SK-N-SH treated with all-trans-retinoic acid at 6 μM for 48 hours (cell line): ENCODE data around the gene FGFR4.

Experiments
- ATAC-seq: fragments of 200-7000 bp; cut with Tn5 transposase; 3 replicates; pipeline ENCODE4 v1.9.1; 2020; ENCODE audit warnings: mild to moderate bottlenecking, moderate library complexity
- ARNTL ChIP-seq: fragments of 450-650 bp; formaldehyde crosslinking; IDR thresholded peaks from 2 replicates; pipeline ENCODE4 v1.5.0; 2020; ENCODE audit warnings: low read depth, mild to moderate bottlenecking, moderate library complexity, borderline replicate concordance
- BACH2 ChIP-seq: fragments of 250-450 bp; sonication (Bioruptor Pico); IDR thresholded peaks from 2 replicates; pipeline ENCODE4 v1.9.0; 2021; ENCODE audit warnings: mild to moderate bottlenecking, borderline replicate concordance
- CREB5 ChIP-seq: fragments of 250-450 bp; sonication (Bioruptor Pico); IDR thresholded peaks from 2 replicates; pipeline ENCODE4 v1.5.1; 2020; ENCODE audit warnings: low read depth, mild to moderate bottlenecking, moderate library complexity
- CSDC2 ChIP-seq: fragments of 250-450 bp; sonication (Bioruptor Pico); IDR thresholded peaks from 2 replicates; pipeline ENCODE4 v1.5.0; 2020; ENCODE audit warnings: mild to moderate bottlenecking, moderate library complexity
- CSRNP3 ChIP-seq: fragments of 250-450 bp; sonication (Bioruptor Pico); IDR thresholded peaks from 2 replicates; pipeline ENCODE4 v1.5.1; 2021; ENCODE audit warnings: mild to moderate bottlenecking, moderate library complexity
- ESRRG ChIP-seq: fragments of 250-450 bp; sonication (Bioruptor Pico); IDR thresholded peaks from 2 replicates; pipeline ENCODE4 v1.6.1; 2021; ENCODE audit warnings: mild to moderate bottlenecking
- GLIS3 ChIP-seq: fragments of 250-450 bp; sonication (Bioruptor Pico); IDR thresholded peaks from 2 replicates; pipeline ENCODE4 v1.5.0; 2020; ENCODE audit warnings: mild to moderate bottlenecking, moderate library complexity
- ISL1 ChIP-seq: fragments of 250-450 bp; sonication (Bioruptor Pico); IDR thresholded peaks from 2 replicates; pipeline ENCODE4 v2.1.2; 2022; ENCODE audit warnings: mild to moderate bottlenecking, moderate library complexity
- OSR1 ChIP-seq: fragments of 250-450 bp; sonication (Bioruptor Pico); IDR thresholded peaks from 2 replicates; pipeline ENCODE4 v1.8.0; 2022; ENCODE audit warnings: moderate library complexity, mild to moderate bottlenecking, inconsistent platforms
- PATZ1 ChIP-seq: fragments of 250-450 bp; sonication (Bioruptor Pico); IDR thresholded peaks from 2 replicates; pipeline ENCODE4 v1.8.0; 2020; ENCODE audit warnings: mild to moderate bottlenecking, moderate library complexity, borderline replicate concordance
- POU6F1 ChIP-seq: fragments of 250-450 bp; sonication (Bioruptor Pico); IDR thresholded peaks from 2 replicates; pipeline ENCODE4 v1.8.0; 2021; ENCODE audit warnings: low read depth, mild to moderate bottlenecking, moderate library complexity, borderline replicate concordance
- PPARA ChIP-seq: fragments of 250-450 bp; sonication (Bioruptor Pico); IDR thresholded peaks from 2 replicates; pipeline ENCODE4 v1.5.0; 2020; ENCODE audit warnings: mild to moderate bottlenecking, borderline replicate concordance
- RARB ChIP-seq: fragments of 250-450 bp; sonication (Bioruptor Pico); IDR thresholded peaks from 2 replicates; pipeline ENCODE4 v1.8.0; 2021; ENCODE audit warnings: mild to moderate bottlenecking, moderate library complexity
- SNAI2 ChIP-seq: fragments of 250-450 bp; sonication (Bioruptor Pico); IDR thresholded peaks from 2 replicates; pipeline ENCODE4 v1.5.0; 2020; ENCODE audit warnings: mild to moderate bottlenecking, moderate library complexity
- TCF4 ChIP-seq: fragments of 250-450 bp; sonication (Bioruptor Pico); IDR thresholded peaks from 2 replicates; pipeline ENCODE4 v1.8.0; 2021; ENCODE audit warnings: mild to moderate bottlenecking, moderate library complexity, borderline replicate concordance
- TOX ChIP-seq: fragments of 250-450 bp; sonication (Bioruptor Pico); IDR thresholded peaks from 2 replicates; pipeline ENCODE4 v1.8.0; 2021; ENCODE audit warnings: mild to moderate bottlenecking, moderate library complexity, borderline replicate concordance
- ZC3H10 ChIP-seq: fragments of 250-450 bp; sonication (Bioruptor Pico); IDR thresholded peaks from 2 replicates; pipeline ENCODE4 v1.5.1; 2021; ENCODE audit warnings: mild to moderate bottlenecking, moderate library complexity
- ZFP3 ChIP-seq: fragments of 250-450 bp; sonication (Bioruptor Pico); IDR thresholded peaks from 2 replicates; pipeline ENCODE4 v1.5.0; 2020; ENCODE audit warnings: mild to moderate bottlenecking, moderate library complexity
- ZFP30 ChIP-seq: fragments of 450-650 bp; formaldehyde crosslinking; IDR thresholded peaks from 2 replicates; pipeline ENCODE4 v1.5.0; 2022; ENCODE audit warnings: mild to moderate bottlenecking, moderate library complexity
- ZNF565 ChIP-seq: fragments of 450-650 bp; formaldehyde crosslinking; conservative IDR thresholded peaks from 2 replicates; pipeline ENCODE4 v1.5.0; 2020; ENCODE audit warnings: low read depth, mild to moderate bottlenecking, moderate library complexity
- ZNF70 ChIP-seq: fragments of 450-650 bp; formaldehyde crosslinking; IDR thresholded peaks from 2 replicates; pipeline ENCODE4 v1.5.0; 2020; ENCODE audit warnings: mild to moderate bottlenecking, moderate library complexity
- ZNF8 ChIP-seq: fragments of 450-650 bp; formaldehyde crosslinking; IDR thresholded peaks from 2 replicates; pipeline ENCODE4 v1.5.0; 2020; ENCODE audit warnings: mild to moderate bottlenecking, moderate library complexity

FGFR4 gene

GRCh38 chr5:177077335-177077734 is 9.4 kb upstream of the FGFR4 start:
- peak; percentile 49 for ATAC-seq
- TF ChIP-seq ZNF70 (CRISPR knock-in tag) (no peak), ZNF8 (no peak), ZNF565 (no peak)
- TF ChIP-seq, all 23 proteins: peak for 0

GRCh38 chr5:177079606-177080005 is 7.1 kb upstream of the FGFR4 start:
- TF ChIP-seq TCF4 (CRISPR knock-in tag) (no peak), GLIS3 (CRISPR knock-in tag) (no peak), BACH2 (CRISPR knock-in tag) (no peak), POU6F1 (no peak), CREB5 (CRISPR knock-in tag) (no peak), ESRRG (CRISPR knock-in tag) (no peak), CSRNP3 (CRISPR knock-in tag) (no peak), OSR1 (CRISPR knock-in tag) (no peak), ZFP30 (CRISPR knock-in tag) (no peak), ZC3H10 (CRISPR knock-in tag) (no peak)
- TF ChIP-seq, all 23 proteins: peak for 0
- no peak for ATAC-seq

GRCh38 chr5:177080265-177080664 is 6.5 kb upstream of the FGFR4 start:
- ATAC-seq = no peak
- TF ChIP-seq TCF4 (CRISPR knock-in tag) = no peak
- TF ChIP-seq ISL1 (CRISPR knock-in tag) = no peak
- TF ChIP-seq PATZ1 = no peak
- TF ChIP-seq CSRNP3 (CRISPR knock-in tag) = no peak
- no peak for TF ChIP-seq CSDC2 (CRISPR knock-in tag)
- TF ChIP-seq GLIS3 (CRISPR knock-in tag) = no peak
- TF ChIP-seq SNAI2 (CRISPR knock-in tag) = no peak
- no peak for TF ChIP-seq TOX (CRISPR knock-in tag)
- no peak for TF ChIP-seq POU6F1
- TF ChIP-seq PPARA (CRISPR knock-in tag) = no peak
- TF ChIP-seq ARNTL (CRISPR knock-in tag) = no peak
- no peak for TF ChIP-seq CREB5 (CRISPR knock-in tag)
- no peak for TF ChIP-seq ZFP3
- no peak for TF ChIP-seq RARB (CRISPR knock-in tag)
